Heart right ventricle (tissue), 16 donors: ENCODE results near the gene TGFBR3L. TPM values are rescaled to one million over a fixed set of nuclear protein-coding genes. Genes with fewer than 3 reads are reported as not detected.

Experiments
- ATAC-seq, 8 donors: fragments of 200-7000 bp; cut with Tn5 transposase; one replicate each; pipeline ENCODE4 v1.9.1; 2020; ENCODE audit warnings: mild to moderate bottlenecking in 8 of 8, moderate library complexity in 8 of 8, moderate number of reproducible peaks in 1 of 8
- DNase-seq, 2 donors: peaks; one replicate each; pipeline ENCODE4 v3.0.0-alpha.2; 2020
- H3K27ac ChIP-seq, 10 donors: fragments of 200-600 bp; sonication (generic) in 2 of 10; one replicate each; pipeline versions ENCODE4 v1.5.0 to v1.8.0; 2020 to 2022; ENCODE audit warnings: mild to moderate bottlenecking in 3 of 10
- H3K27me3 ChIP-seq, 7 donors: fragments of 200-600 bp; one replicate each; pipeline ENCODE4 v1.8.0; 2021 to 2022; ENCODE audit warnings: mild to moderate bottlenecking in 2 of 7
- H3K36me3 ChIP-seq, 9 donors: fragments of 200-600 bp; sonication (generic) in 1 of 9; one replicate each; pipeline versions ENCODE4 v1.5.0 to v1.8.0; 2020 to 2022; ENCODE audit warnings: mild to moderate bottlenecking in 2 of 9
- H3K4me1 ChIP-seq, 9 donors: fragments of 200-600 bp; sonication (generic) in 1 of 9; one replicate each; pipeline versions ENCODE4 v1.5.0 to v1.8.0; 2020 to 2022; ENCODE audit warnings: mild to moderate bottlenecking in 4 of 9
- H3K4me3 ChIP-seq, 10 donors: fragments of 200-600 bp; sonication (generic) in 2 of 10; one replicate each; pipeline versions ENCODE4 v1.5.0 to v1.8.0; 2020 to 2022; ENCODE audit warnings: mild to moderate bottlenecking in 7 of 10, moderate library complexity in 2 of 10
- H3K9me3 ChIP-seq, 11 donors: fragments of 200-600 bp in 10 of 11; sonication (generic) in 2 of 11; one replicate each; pipeline versions ENCODE4 v1.5.0 to v1.8.0; 2013 to 2022; ENCODE audit warnings: mild to moderate bottlenecking in 2 of 11, control low read depth in 1 of 11, moderate library complexity in 1 of 11
- WGBS, 2 donors: extraction: QIAGEN DNeasy Blood & Tissue Kit; methylation state at CpG; one replicate each; pipeline ENCODE4 v1.1.7; 2013; ENCODE audit warnings: inconsistent platforms in 1 of 2; 5-methylcytosine and 5-hydroxymethylcytosine counted together
- intact Hi-C, 10 donors: fragments of 100-400 bp; cut with DNase I; formaldehyde crosslinking; loops; one replicate each; pipeline versions ENCODE4 v1.11.1 to v1.14.2; 2022
- polyA plus RNA-seq, 2 donors: library from polyadenylated mRNA; stranded (reverse); fragments of 200-250 nt; gene quantifications; one replicate each; pipeline ENCODE4 v1.2.3, GENCODE V29; 2013
- total RNA-seq, 10 donors: library from RNA; stranded (reverse); fragmentation: NEBNext Ultra II Directional in 3 of 10; extraction: Animal tissue kit (Norgen Biotek cat#: 25700) in 3 of 10; gene quantifications; one replicate each; pipeline versions ENCODE4 v1.2.1 to v1.2.4, GENCODE V29; 2021 to 2023
- TF ChIP-seq, protein P1 (sequence below), 9 donors: fragments of 200-600 bp; sonication (generic) in 2 of 9; IDR thresholded peaks; one replicate each; pipeline versions ENCODE4 v1.5.0 to v1.8.0; 2021 to 2022; ENCODE audit warnings: antibody characterized with exemption in 9 of 9, mild to moderate bottlenecking in 5 of 9, moderate library complexity in 1 of 9
- donor health status: Arrhythmogenic right ventricular cardiomyopathy.
- donor health status: ischemic (EF 13 %, LVEDD 7.1; RV severe dilation, severe dysfunction).
- donor health status: healthy with polysubstance abuse.
- donor health status: DM: no; HTN: yes; CAD: no.
- donor health status: DM: no; HTN: no; CAD: no.
- donor health status: ischemic (EF 25% LVEDD 6.9; RV normal size, moderate dysfunction).
- donor health status: ischemic (EF 25% LVEDD 5.7; RV mildly dilated, moderate dysfunction).
- donor health status: healthy.
- donor health status: DM: yes; HTN: yes; CAD: no.
- donor health status: Ischemic cardiomyopathy.
- donor health status: ischemic (EF 35%, LVEDD 5.7; RV mildly dilated, moderate dysfunction).
- donor health status: nonischemic (EF 11% LVEDD 7.7; RV severe dilation, severe dysfunction).
- donor health status: DM: yes; HTN: yes; CAD: no.
- donor health status: PGD.
- donor health status: ischemic (EF 29% LVEDD 5.4; RV normal size, mild dysfunction).
- donor health status: nonischemic (EF 23%, LVEDD 6.1; RV moderate dilation, normal function).

The TGFBR3L gene
- total and polyA plus RNA-seq, 12 donors, result 1.1 to 11.6 (median 4.1) TPM

DNA sequence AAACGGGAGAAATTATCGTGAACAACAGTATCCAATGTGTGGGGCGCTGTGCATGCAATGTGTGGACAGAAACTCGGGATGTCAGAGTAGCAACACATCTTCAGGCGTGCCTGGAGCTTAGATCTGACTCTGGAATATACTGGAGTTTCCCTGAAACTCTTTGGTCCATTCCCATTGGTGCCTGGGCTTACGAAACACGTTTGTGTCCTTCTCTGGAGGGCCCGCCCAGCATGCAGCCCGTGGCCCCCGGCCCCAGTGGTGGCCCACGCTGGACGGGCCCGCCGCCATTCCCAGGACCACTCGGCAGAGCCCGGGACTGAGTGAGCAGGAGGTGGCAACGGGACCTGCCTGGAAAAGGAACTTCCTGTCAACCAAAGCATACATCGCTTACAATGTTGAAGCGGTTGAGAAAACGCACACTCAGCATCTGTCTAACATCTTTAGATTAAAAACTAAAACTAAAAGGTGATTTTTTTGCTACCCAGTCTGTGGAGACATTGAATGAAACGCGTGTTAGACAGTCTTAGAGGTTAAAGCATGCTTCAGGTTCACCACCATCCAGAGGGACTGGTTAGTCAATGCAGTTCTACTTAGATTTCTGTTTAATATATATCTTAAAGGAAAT lies 48.1 kb downstream of the TGFBR3L start:
- Histone ChIP-seq H3K27me3 (no peaks in the 10 kb centered on the region), H3K4me3 (no peak overlapping the region), H3K36me3 (peaks cover 0 to 97% (median 38%) of the 10 kb centered on the region in 9 donors), H3K4me1 (no peaks in the 10 kb centered on the region), H3K9me3 (no peaks in the 10 kb centered on the region), H3K27ac (no peak overlapping the region)
- TF ChIP-seq, protein P1, sequence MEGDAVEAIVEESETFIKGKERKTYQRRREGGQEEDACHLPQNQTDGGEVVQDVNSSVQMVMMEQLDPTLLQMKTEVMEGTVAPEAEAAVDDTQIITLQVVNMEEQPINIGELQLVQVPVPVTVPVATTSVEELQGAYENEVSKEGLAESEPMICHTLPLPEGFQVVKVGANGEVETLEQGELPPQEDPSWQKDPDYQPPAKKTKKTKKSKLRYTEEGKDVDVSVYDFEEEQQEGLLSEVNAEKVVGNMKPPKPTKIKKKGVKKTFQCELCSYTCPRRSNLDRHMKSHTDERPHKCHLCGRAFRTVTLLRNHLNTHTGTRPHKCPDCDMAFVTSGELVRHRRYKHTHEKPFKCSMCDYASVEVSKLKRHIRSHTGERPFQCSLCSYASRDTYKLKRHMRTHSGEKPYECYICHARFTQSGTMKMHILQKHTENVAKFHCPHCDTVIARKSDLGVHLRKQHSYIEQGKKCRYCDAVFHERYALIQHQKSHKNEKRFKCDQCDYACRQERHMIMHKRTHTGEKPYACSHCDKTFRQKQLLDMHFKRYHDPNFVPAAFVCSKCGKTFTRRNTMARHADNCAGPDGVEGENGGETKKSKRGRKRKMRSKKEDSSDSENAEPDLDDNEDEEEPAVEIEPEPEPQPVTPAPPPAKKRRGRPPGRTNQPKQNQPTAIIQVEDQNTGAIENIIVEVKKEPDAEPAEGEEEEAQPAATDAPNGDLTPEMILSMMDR (IDR thresholded peaks at IDR 0.05), result no peak
- DNase-seq, result no peak
- 90 to 91% methylated on average over 22 of the region's 22 CpGs for WGBS, 2 donors
- ATAC-seq, result no peak
- intact Hi-C loops, result loop anchor here in 1 of 10 donors (10.0 kb wide), 1 partner anchor 192 kb away; no protein-coding TSS in a partner anchor

DNA sequence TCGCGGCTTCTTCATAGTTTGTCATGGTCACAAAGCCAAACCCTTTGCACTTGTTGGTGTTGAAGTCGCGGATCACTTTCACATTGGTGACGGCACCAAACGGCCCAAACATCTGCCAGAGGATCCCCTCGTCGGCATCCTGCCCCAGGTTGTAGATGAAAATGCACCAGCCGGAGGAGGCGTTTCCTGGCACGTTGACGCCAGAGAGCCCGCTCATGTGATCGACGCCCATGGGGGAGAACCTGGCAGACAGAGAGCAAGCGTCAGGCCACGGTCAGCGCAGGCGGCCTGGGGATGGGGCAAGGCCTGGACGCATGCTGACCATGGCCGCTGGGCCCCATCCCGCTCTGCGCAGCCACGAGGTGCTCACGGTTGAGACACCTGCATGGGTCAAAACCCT lies 48.9 kb downstream of the TGFBR3L start:
- DNase-seq (no peak), ATAC-seq (no peak)
- Histone ChIP-seq H3K4me3 (no peak overlapping the region), H3K9me3 (no peaks in the 10 kb centered on the region), H3K27ac (no peak overlapping the region), H3K36me3 (peaks cover 0 to 99% (median 38%) of the 10 kb centered on the region in 9 donors), H3K27me3 (no peaks in the 10 kb centered on the region), H3K4me1 (no peaks in the 10 kb centered on the region)
- intact Hi-C loops, result loop anchor here in 1 of 10 donors (10.0 kb wide), 1 partner anchor 191 kb away; no protein-coding TSS in a partner anchor
- WGBS, 2 donors, result 92 to 94% methylated on average over 25 of the region's 25 CpGs
- TF ChIP-seq, protein P1 (IDR thresholded peaks at IDR 0.05), result no peak

DNA sequence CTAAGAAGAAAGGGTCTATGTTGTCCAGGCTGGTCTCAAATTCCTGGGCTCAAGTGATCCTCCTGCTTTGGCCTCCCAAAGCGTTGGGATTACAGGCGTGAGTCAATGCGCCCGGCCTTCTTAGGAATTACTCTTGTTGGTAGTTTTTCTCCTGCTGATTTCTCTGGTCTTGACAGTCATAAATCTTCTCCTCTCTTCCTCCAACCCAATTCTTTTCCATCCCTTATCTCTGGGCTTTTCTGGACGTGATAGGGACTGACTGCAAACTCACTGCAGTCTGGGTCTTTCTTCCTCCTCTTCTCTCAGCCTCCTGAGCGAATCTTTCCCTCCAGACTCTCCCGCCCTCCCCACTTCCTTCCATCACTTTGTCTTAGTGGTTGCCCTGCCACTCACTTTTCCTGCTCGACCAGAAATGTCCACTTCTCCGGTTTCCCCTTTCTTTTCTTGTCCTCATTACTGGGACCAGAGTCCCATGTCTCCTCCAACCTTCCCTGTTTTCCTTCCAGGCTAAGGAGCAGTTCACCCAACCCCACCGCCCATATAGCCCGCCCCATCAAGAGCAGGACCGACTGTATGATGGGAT lies 50.7 kb downstream of the TGFBR3L start:
- 89 to 92% methylated on average over 12 of the region's 12 CpGs for WGBS, 2 donors
- Histone ChIP-seq H3K9me3 (no peaks in the 10 kb centered on the region), H3K27me3 (no peaks in the 10 kb centered on the region), H3K4me3 (no peak overlapping the region), H3K36me3 (peaks cover 0 to 100% (median 38%) of the 10 kb centered on the region in 9 donors), H3K4me1 (no peaks in the 10 kb centered on the region), H3K27ac (no peak overlapping the region)
- intact Hi-C loops, result loop anchor here in 2 of 10 donors (5.0 to 10.0 kb wide), 2 partner anchors 37 to 189 kb away; no protein-coding TSS in a partner anchor
- ATAC-seq, result no peak
- no peak for DNase-seq
- TF ChIP-seq, protein P1 (IDR thresholded peaks at IDR 0.05), result no peak

DNA sequence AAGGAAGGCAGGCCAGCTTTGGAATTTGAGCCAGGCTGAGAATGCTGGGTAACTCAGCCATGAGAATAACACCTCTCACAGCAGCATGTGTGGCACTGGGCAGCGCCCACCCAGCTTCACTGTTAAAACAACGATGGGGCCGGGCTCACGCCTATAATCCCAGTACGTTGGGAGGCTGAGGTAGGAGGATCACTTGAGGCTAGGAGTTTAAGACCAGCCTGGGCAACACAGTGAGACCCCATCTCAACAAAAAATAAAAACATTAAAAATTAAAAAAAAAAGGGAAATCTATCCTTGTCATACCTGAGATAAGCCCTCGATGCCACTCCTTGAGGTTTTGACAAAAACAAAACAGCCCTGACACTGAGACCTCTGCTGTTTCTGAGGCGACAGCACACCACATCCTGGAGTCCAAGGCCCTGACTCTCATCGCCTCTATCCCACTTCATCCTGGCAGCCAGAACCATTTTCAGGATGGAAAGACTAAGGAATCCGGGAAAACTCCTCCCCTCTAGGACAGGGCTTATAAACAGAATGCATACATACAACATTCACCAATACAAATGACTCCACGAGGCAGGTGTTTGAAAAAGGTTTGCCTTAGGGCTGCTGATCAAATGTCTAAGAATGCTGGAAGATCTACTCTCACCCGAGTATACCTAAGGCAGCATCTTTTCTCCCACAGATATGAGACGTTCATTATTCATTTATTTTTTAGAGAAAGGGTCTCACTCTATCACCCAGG lies 51.5 kb downstream of the TGFBR3L start:
- H3K9me3 ChIP-seq, result no peaks in the 10 kb centered on the region
- no peak for DNase-seq
- no peaks in the 10 kb centered on the region for H3K27me3 ChIP-seq
- no peak overlapping the region for H3K27ac ChIP-seq
- intact Hi-C loops, result loop anchor here in 2 of 10 donors (5.0 to 10.0 kb wide), 2 partner anchors 36 to 189 kb away; no protein-coding TSS in a partner anchor
- TF ChIP-seq, protein P1 (IDR thresholded peaks at IDR 0.05), result no peak
- ATAC-seq, result no peak
- no peaks in the 10 kb centered on the region for H3K4me1 ChIP-seq
- H3K36me3 ChIP-seq, result peaks cover 0 to 100% (median 36%) of the 10 kb centered on the region in 9 donors
- H3K4me3 ChIP-seq, result no peak overlapping the region
- 93% methylated on average over 12 of the region's 12 CpGs for WGBS, 2 donors
